SU-DHL-6 (cell line): Measurements from ENCODE around the gene POLR1A.

Experiments
- H2AFZ ChIP-seq: fragments of 200-600 bp; sonication (generic); 2 replicates; pipeline ENCODE4 v1.6.1; 2014; ENCODE audit warnings: low read depth, mild to moderate bottlenecking, moderate library complexity, mixed read lengths, antibody characterized with exemption, low read length; ENCODE audit not compliant: severe bottlenecking
- H3F3A ChIP-seq: fragments of 200-600 bp; shearing (Covaris generic); 2 replicates; pipeline ENCODE4 v1.6.0; 2016; ENCODE audit warnings: antibody characterized with exemption, mild to moderate bottlenecking; ENCODE audit not compliant: insufficient read depth
- H3K27ac ChIP-seq: fragments of 200-600 bp; sonication (generic); 2 replicates; pipeline ENCODE4 v1.5.1; 2016; ENCODE audit warnings: low read depth, mild to moderate bottlenecking, low read length, moderate library complexity, mixed read lengths
- H3K27me3 ChIP-seq: fragments of 200-600 bp; sonication (generic), shearing (Covaris generic); 2 replicates; pipeline ENCODE4 v1.6.0; 2014; ENCODE audit warnings: mild to moderate bottlenecking, low read length
- H3K36me3 ChIP-seq: fragments of 200-600 bp; sonication (generic); 2 replicates; pipeline ENCODE4 v1.6.1; 2014; ENCODE audit warnings: mild to moderate bottlenecking, low read length, mixed read lengths
- H3K4me2 ChIP-seq: fragments of 300-600, 200-600 bp; shearing (Covaris generic), sonication (generic); 2 replicates; pipeline ENCODE4 v1.6.0; 2014; ENCODE audit warnings: low read length, low read depth, mild to moderate bottlenecking; ENCODE audit not compliant: poor library complexity, severe bottlenecking
- H3K4me3 ChIP-seq: fragments of 200-600 bp; sonication (generic); 2 replicates; pipeline ENCODE4 v1.5.1; 2014; ENCODE audit warnings: antibody characterized with exemption, low read length, mild to moderate bottlenecking, mixed read lengths; ENCODE audit not compliant: insufficient read depth, poor library complexity, severe bottlenecking
- H3K79me2 ChIP-seq: fragments of 200-600 bp; sonication (generic); 2 replicates; pipeline ENCODE4 v1.6.1; 2014; ENCODE audit warnings: mild to moderate bottlenecking, low read length, moderate library complexity; ENCODE audit not compliant: insufficient read depth
- H3K9ac ChIP-seq: fragments of 200-600 bp; sonication (generic); 2 replicates; pipeline ENCODE4 v1.7.0; 2014; ENCODE audit warnings: mild to moderate bottlenecking, low read length
- H3K9me2 ChIP-seq: fragments of 200-600 bp; sonication (generic); replicated peaks from 2 replicates; pipeline ENCODE4 v1.6.1; 2014; ENCODE audit warnings: low read length; ENCODE audit not compliant: insufficient read depth
- H3K9me3 ChIP-seq: fragments of 200-600 bp; sonication (generic); 2 replicates; pipeline ENCODE4 v1.6.1; 2014; ENCODE audit warnings: low read length, mixed read lengths; ENCODE audit not compliant: insufficient read depth
- H4K20me1 ChIP-seq: fragments of 200-600 bp; sonication (generic); 2 replicates; pipeline ENCODE4 v1.6.1; 2014; ENCODE audit warnings: low read depth, mild to moderate bottlenecking, antibody characterized with exemption, low read length, moderate library complexity, mixed read lengths
- CTCF ChIP-seq: fragments of 200-600 bp; sonication (generic); IDR thresholded peaks from one replicate; pipeline ENCODE4 v1.5.1; 2017; ENCODE audit warnings: antibody characterized with exemption, mild to moderate bottlenecking, low read length, moderate library complexity; ENCODE audit not compliant: insufficient read depth, poor library complexity, severe bottlenecking
- EZH2phosphoT487 ChIP-seq: fragments of 200-600 bp; sonication (generic), shearing (Covaris generic); conservative IDR thresholded peaks from 2 replicates; pipeline ENCODE4 v1.6.1; 2018; ENCODE audit warnings: mild to moderate bottlenecking, antibody characterized with exemption, low read length, moderate library complexity, mixed read lengths

Gene POLR1A

GRCh38 chr2:86035883-86036668, 69.6 kb downstream of the POLR1A start:
- Histone ChIP-seq H3K9me3 (no peaks in the 10 kb centered on the region), H3K9ac (peak overlapping the region; percentile 56), H2AFZ (no peak overlapping the region), H4K20me1 (no peaks in the 10 kb centered on the region), H3K4me3 (no peak overlapping the region), H3K4me2 (peak overlapping the region; percentile 80), H3K27me3 (no peaks in the 10 kb centered on the region), H3K9me2 (no peaks in the 10 kb centered on the region), H3K36me3 (no peaks in the 10 kb centered on the region), H3K79me2 (no peaks in the 10 kb centered on the region), H3K27ac (peak overlapping the region; percentile 99), H3F3A (peaks cover 35% of the 10 kb centered on the region)
- TF ChIP-seq EZH2phosphoT487 (no peak), CTCF (peak; percentile 26)

GRCh38 chr2:86035376-86035882, 70.3 kb downstream of the POLR1A start:
- Histone ChIP-seq H3F3A (peaks cover 35% of the 10 kb centered on the region), H3K9me3 (no peaks in the 10 kb centered on the region), H3K27me3 (no peaks in the 10 kb centered on the region), H3K4me3 (no peak overlapping the region), H2AFZ (no peak overlapping the region), H4K20me1 (no peaks in the 10 kb centered on the region), H3K9me2 (no peaks in the 10 kb centered on the region), H3K4me2 (peak overlapping the region; percentile 80), H3K9ac (peak overlapping the region; percentile 56), H3K79me2 (no peaks in the 10 kb centered on the region), H3K27ac (peak overlapping the region; percentile 99), H3K36me3 (no peaks in the 10 kb centered on the region)
- no peak for TF ChIP-seq CTCF

GRCh38 chr2:86033751-86034692, 71.7 kb downstream of the POLR1A start:
- Histone ChIP-seq H3K79me2 (no peaks in the 10 kb centered on the region), H3K4me3 (no peak overlapping the region), H3K36me3 (no peaks in the 10 kb centered on the region), H3K9me2 (no peaks in the 10 kb centered on the region), H4K20me1 (no peaks in the 10 kb centered on the region), H3K27ac (no peak overlapping the region), H3K4me2 (no peak overlapping the region), H2AFZ (no peak overlapping the region), H3F3A (peaks cover 35% of the 10 kb centered on the region), H3K27me3 (no peaks in the 10 kb centered on the region), H3K9ac (no peak overlapping the region), H3K9me3 (no peaks in the 10 kb centered on the region)
- no peak for TF ChIP-seq CTCF
- no peak for TF ChIP-seq EZH2phosphoT487
